IPS-20b (cell line): ENCODE measurements around the gene STRN.
"Not testable (repeated sequence)": the region's sequence is repeated elsewhere in the genome, so short reads cannot be mapped to it uniquely, and the experiment has no call there.

Experiments
- H3K27ac ChIP-seq: one replicate; pipeline ENCODE4 v1.5.1; 2013; ENCODE audit warnings: low read length
- H3K27me3 ChIP-seq: 2 replicates; pipeline ENCODE4 v1.6.1; 2013; ENCODE audit warnings: mild to moderate bottlenecking, low read length, inconsistent platforms; ENCODE audit not compliant: insufficient read depth
- H3K36me3 ChIP-seq: 2 replicates; pipeline ENCODE4 v1.6.1; 2013; ENCODE audit warnings: low read depth, mild to moderate bottlenecking, inconsistent platforms, low read length, moderate library complexity; ENCODE audit not compliant: insufficient read depth
- H3K4me1 ChIP-seq: 2 replicates; pipeline ENCODE4 v1.6.1; 2013; ENCODE audit warnings: mild to moderate bottlenecking, control low read depth, inconsistent platforms, low read length, moderate library complexity; ENCODE audit not compliant: insufficient read depth
- H3K4me3 ChIP-seq: 2 replicates; pipeline ENCODE4 v1.5.1; 2013; ENCODE audit warnings: mild to moderate bottlenecking, low read length, inconsistent platforms
- H3K9ac ChIP-seq: 2 replicates; pipeline ENCODE4 v1.6.1; 2013; ENCODE audit warnings: low read depth, mild to moderate bottlenecking, inconsistent platforms, low read length, moderate library complexity
- H3K9me3 ChIP-seq: 2 replicates; pipeline ENCODE4 v1.6.1; 2013; ENCODE audit warnings: mild to moderate bottlenecking, low read depth, low read length, inconsistent platforms; ENCODE audit not compliant: insufficient read depth

Gene STRN

GRCh38 chr2:36960773-36961172, 5.6 kb downstream of the STRN start:
- no peaks in the 10 kb centered on the region for H3K9me3 ChIP-seq
- H3K27ac ChIP-seq: no peak overlapping the region
- H3K4me1 ChIP-seq: peaks cover 37% of the 10 kb centered on the region
- no peaks in the 10 kb centered on the region for H3K27me3 ChIP-seq
- no peak overlapping the region for H3K9ac ChIP-seq
- H3K4me3 ChIP-seq: no peak overlapping the region
- no peaks in the 10 kb centered on the region for H3K36me3 ChIP-seq

GRCh38 chr2:36960005-36960675, 6.2 kb downstream of the STRN start:
- Histone ChIP-seq H3K9me3 (no peaks in the 10 kb centered on the region), H3K4me1 (peaks cover 38% of the 10 kb centered on the region), H3K9ac (no peak overlapping the region), H3K27ac (no peak overlapping the region), H3K27me3 (no peaks in the 10 kb centered on the region), H3K4me3 (no peak overlapping the region), H3K36me3 (no peaks in the 10 kb centered on the region)

- Histone ChIP-seq H3K27ac (no peak overlapping the region), H3K27me3 (no peaks in the 10 kb centered on the region), H3K4me1 (peaks cover 39% of the 10 kb centered on the region), H3K4me3 (no peak overlapping the region), H3K9me3 (no peaks in the 10 kb centered on the region), H3K9ac (no peak overlapping the region), H3K36me3 (no peaks in the 10 kb centered on the region)
Observed at GRCh38 chr2:36954977-36955607, 11.2 kb downstream of the STRN start.

GRCh38 chr2:36952748-36953197, 13.6 kb downstream of the STRN start:
- Histone ChIP-seq H3K36me3 (no peaks in the 10 kb centered on the region), H3K9ac (no peak overlapping the region), H3K27ac (no peak overlapping the region), H3K27me3 (no peaks in the 10 kb centered on the region), H3K4me1 (peaks cover 39% of the 10 kb centered on the region), H3K4me3 (no peak overlapping the region), H3K9me3 (no peaks in the 10 kb centered on the region)

GRCh38 chr2:36951574-36951973, 14.8 kb downstream of the STRN start:
- no peaks in the 10 kb centered on the region for H3K27me3 ChIP-seq

GRCh38 chr2:36951027-36951518, 15.3 kb downstream of the STRN start:
- Histone ChIP-seq H3K4me3 (no peak overlapping the region), H3K9me3 (no peaks in the 10 kb centered on the region), H3K4me1 (peaks cover 30% of the 10 kb centered on the region), H3K9ac (no peak overlapping the region), H3K36me3 (no peaks in the 10 kb centered on the region), H3K27ac (no peak overlapping the region), H3K27me3 (no peaks in the 10 kb centered on the region)

More at GRCh38 chr2:36951574-36951973, 14.8 kb downstream of the STRN start:
- Histone ChIP-seq H3K36me3 (no peaks in the 10 kb centered on the region), H3K9ac (no peak overlapping the region), H3K9me3 (no peaks in the 10 kb centered on the region), H3K4me3 (no peak overlapping the region), H3K27ac (no peak overlapping the region), H3K4me1 (peaks cover 33% of the 10 kb centered on the region)

- H3K9ac ChIP-seq: no peak overlapping the region
- H3K9me3 ChIP-seq: no peaks in the 10 kb centered on the region
- H3K36me3 ChIP-seq: no peaks in the 10 kb centered on the region
- H3K27me3 ChIP-seq: no peaks in the 10 kb centered on the region
- no peak overlapping the region for H3K27ac ChIP-seq
- no peak overlapping the region for H3K4me3 ChIP-seq
- H3K4me1 ChIP-seq: peaks cover 26% of the 10 kb centered on the region
Observed at GRCh38 chr2:36949845-36950244, 16.5 kb downstream of the STRN start.

GRCh38 chr2:36945240-36945639, 21.1 kb downstream of the STRN start:
- not testable (repeated sequence) for H3K4me1 ChIP-seq, H3K9me3 ChIP-seq, H3K27ac ChIP-seq, H3K9ac ChIP-seq, H3K4me3 ChIP-seq, H3K27me3 ChIP-seq, H3K36me3 ChIP-seq

GRCh38 chr2:36941867-36942266, 24.5 kb downstream of the STRN start:
- H3K36me3 ChIP-seq: no peaks in the 10 kb centered on the region
- no peak overlapping the region for H3K9ac ChIP-seq
- no peaks in the 10 kb centered on the region for H3K27me3 ChIP-seq
- no peaks in the 10 kb centered on the region for H3K9me3 ChIP-seq
- H3K4me3 ChIP-seq: no peak overlapping the region
- H3K4me1 ChIP-seq: no peaks in the 10 kb centered on the region
- H3K27ac ChIP-seq: no peak overlapping the region

GRCh38 chr2:36936526-36936925, 29.8 kb downstream of the STRN start:
- H3K9me3 ChIP-seq, H3K27ac ChIP-seq, H3K9ac ChIP-seq, H3K27me3 ChIP-seq, H3K36me3 ChIP-seq, H3K4me3 ChIP-seq, H3K4me1 ChIP-seq: not testable (repeated sequence)

- not testable (repeated sequence) for H3K36me3 ChIP-seq, H3K4me1 ChIP-seq, H3K27ac ChIP-seq, H3K27me3 ChIP-seq, H3K9me3 ChIP-seq, H3K4me3 ChIP-seq, H3K9ac ChIP-seq
Observed at GRCh38 chr2:36931688-36932087, 34.6 kb downstream of the STRN start.

- not testable (repeated sequence) for H3K9me3 ChIP-seq, H3K27me3 ChIP-seq, H3K27ac ChIP-seq, H3K36me3 ChIP-seq, H3K4me3 ChIP-seq
- Histone ChIP-seq H3K9ac (peak overlapping the region; percentile 41; the same call in 1 of the 2 replicates), H3K4me1 (peaks cover 16% of the 10 kb centered on the region)
Observed at GRCh38 chr2:36930787-36931410, 35.4 kb downstream of the STRN start.
